Activated CD8-positive, alpha-beta T cell treated with anti-CD3 and anti-CD28 coated beads, Interleukin-2, amount 10 ng/mL, durations not matched to agents 7 days and 5 days (primary cell): ENCODE results near the gene SULT1C2. TPM values are rescaled to one million over a fixed set of nuclear protein-coding genes. Genes with fewer than 3 reads are reported as not detected.
"Not testable (repeated sequence)": the region's sequence is repeated elsewhere in the genome, so short reads cannot be mapped to it uniquely, and the experiment has no call there.

Experiments
- ATAC-seq: fragments of 150-1000 bp; cut with Tn5 transposase; one replicate; pipeline ENCODE4 v1.10.0; 2021; ENCODE audit warnings: moderate library complexity
- CTCF ChIA-PET: fragments of 350-600 bp; sonication (Branson Sonifier 250); formaldehyde crosslinking; loops from one replicate; lab custom pipeline; 2021; ENCODE audit warnings: antibody characterized with exemption; lab: Charles Lee
- POLR2A ChIA-PET: fragments of 350-600 bp; sonication (Branson Sonifier 250); formaldehyde crosslinking; loops from one replicate; lab custom pipeline; 2021; ENCODE audit warnings: antibody characterized with exemption; lab: Charles Lee
- DNase-seq: peaks from one replicate; pipeline ENCODE4 v3.0.0-alpha.2; 2020
- H3K27ac Mint-ChIP-seq: one replicate; pipeline ENCODE4 v1.8.0; 2021; ENCODE audit warnings: mild to moderate bottlenecking, mixed read lengths
- H3K27me3 Mint-ChIP-seq: one replicate; pipeline ENCODE4 v1.8.0; 2021; ENCODE audit warnings: low read depth, mixed read lengths
- H3K36me3 Mint-ChIP-seq: one replicate; pipeline ENCODE4 v1.8.0; 2021; ENCODE audit warnings: low read depth, mixed read lengths
- H3K4me1 Mint-ChIP-seq: one replicate; pipeline ENCODE4 v1.8.0; 2021; ENCODE audit warnings: low read depth, mixed read lengths
- H3K4me3 Mint-ChIP-seq: one replicate; pipeline ENCODE4 v1.8.0; 2021; ENCODE audit warnings: mild to moderate bottlenecking, mixed read lengths
- H3K9me3 Mint-ChIP-seq: one replicate; pipeline ENCODE4 v1.8.0; 2022; ENCODE audit warnings: mixed read lengths; ENCODE audit not compliant: insufficient read depth
- total RNA-seq, 2 experiments: library from RNA; stranded (reverse); gene quantifications; one replicate each; pipeline ENCODE4 v1.2.3, GENCODE V29; 2021

The SULT1C2 gene
- total RNA-seq, 2 experiments from 2014 or later = not detected

- Mint-ChIP-seq H3K27me3 (peaks cover 10% of the 10 kb centered on the region), H3K9me3 (no peaks in the 10 kb centered on the region), H3K27ac (no peak overlapping the region), H3K4me1 (no peaks in the 10 kb centered on the region), H3K36me3 (no peaks in the 10 kb centered on the region), H3K4me3 (no peak overlapping the region)
- ATAC-seq = no peak
- DNase-seq = no peak
- ChIA-PET POLR2A (no interaction called here), CTCF (no interaction called here)
Observed at GRCh38 chr2:108268001-108268400, 20.7 kb upstream of the SULT1C2 start.

- ATAC-seq = no peak
- Mint-ChIP-seq H3K36me3 (no peaks in the 10 kb centered on the region), H3K27ac (no peak overlapping the region), H3K27me3 (peaks cover 4% of the 10 kb centered on the region), H3K4me1 (no peaks in the 10 kb centered on the region), H3K4me3 (no peak overlapping the region), H3K9me3 (no peaks in the 10 kb centered on the region)
- ChIA-PET CTCF (no interaction called here), POLR2A (no interaction called here)
- DNase-seq = no peak
Observed at GRCh38 chr2:108270346-108270745, 18.3 kb upstream of the SULT1C2 start.

DNA sequence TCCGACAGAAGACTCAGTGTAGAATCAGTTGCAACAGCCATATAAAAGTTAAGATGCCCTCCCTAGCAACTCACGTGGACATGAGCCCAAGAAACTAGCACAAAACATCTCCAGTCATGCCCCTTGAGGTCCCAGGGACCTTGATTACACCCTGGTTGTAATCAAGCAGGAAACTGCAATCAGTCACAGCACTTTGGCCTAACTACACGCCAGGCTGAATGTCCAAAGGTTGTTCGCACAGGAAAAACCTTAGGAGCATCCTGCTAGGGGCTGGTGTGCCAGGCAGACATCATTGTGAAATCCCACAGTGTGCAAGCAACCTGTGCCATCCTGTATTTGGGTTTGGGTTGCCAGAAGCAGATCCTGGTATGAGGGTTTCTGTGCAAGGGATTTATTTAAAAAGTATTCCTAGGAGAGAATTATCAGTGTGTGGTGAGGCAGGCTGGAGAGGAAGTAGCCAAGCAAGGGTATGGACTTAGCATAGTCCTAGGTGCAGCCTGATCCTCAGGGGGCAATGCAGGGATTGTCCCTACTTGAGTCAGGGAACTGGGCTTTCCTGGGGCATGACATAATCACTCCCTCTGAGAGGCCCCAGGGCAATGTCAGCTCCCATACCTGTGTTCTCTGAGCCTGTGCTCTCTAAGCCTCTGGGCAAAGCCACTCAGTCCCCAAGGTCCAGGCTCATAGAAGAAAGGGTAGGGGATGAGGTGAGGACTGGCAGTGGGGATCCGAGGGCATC is 17.8 kb upstream of the SULT1C2 start:
- ATAC-seq = no peak
- Mint-ChIP-seq H3K9me3 (no peaks in the 10 kb centered on the region), H3K4me1 (no peaks in the 10 kb centered on the region), H3K4me3 (no peak overlapping the region), H3K36me3 (no peaks in the 10 kb centered on the region), H3K27me3 (no peaks in the 10 kb centered on the region), H3K27ac (no peak overlapping the region)
- POLR2A ChIA-PET = no interaction called here
- CTCF ChIA-PET = no interaction called here
- no peak for DNase-seq

GRCh38 chr2:108271691-108272253 is 16.9 kb upstream of the SULT1C2 start:
- no peak overlapping the region for H3K4me3 Mint-ChIP-seq
- ChIA-PET POLR2A (no interaction called here), CTCF (no interaction called here)
- H3K9me3 Mint-ChIP-seq = no peaks in the 10 kb centered on the region
- no peaks in the 10 kb centered on the region for H3K27me3 Mint-ChIP-seq
- no peaks in the 10 kb centered on the region for H3K4me1 Mint-ChIP-seq
- ATAC-seq = no peak
- no peak for DNase-seq
- H3K27ac Mint-ChIP-seq = no peak overlapping the region
- no peaks in the 10 kb centered on the region for H3K36me3 Mint-ChIP-seq

GRCh38 chr2:108278631-108279030 is 10.1 kb upstream of the SULT1C2 start:
- ATAC-seq (no peak), DNase-seq (no peak)
- ChIA-PET POLR2A (interaction anchor here (1.2 kb wide), 1 partner anchor 162 kb away, joined by 3 read pairs; no protein-coding TSS in a partner anchor), CTCF (no interaction called here)
- H3K9me3 Mint-ChIP-seq = no peaks in the 10 kb centered on the region
- H3K27ac Mint-ChIP-seq = no peak overlapping the region
- no peaks in the 10 kb centered on the region for H3K4me1 Mint-ChIP-seq
- H3K36me3 Mint-ChIP-seq = no peaks in the 10 kb centered on the region
- peaks cover 5% of the 10 kb centered on the region for H3K27me3 Mint-ChIP-seq
- H3K4me3 Mint-ChIP-seq = no peak overlapping the region

- Mint-ChIP-seq H3K27me3 (peaks cover 5% of the 10 kb centered on the region), H3K27ac (no peak overlapping the region), H3K9me3 (no peaks in the 10 kb centered on the region), H3K36me3 (no peaks in the 10 kb centered on the region), H3K4me3 (no peak overlapping the region), H3K4me1 (no peaks in the 10 kb centered on the region)
- ATAC-seq = no peak
- POLR2A ChIA-PET = no interaction called here
- DNase-seq = no peak
- CTCF ChIA-PET = no interaction called here
Observed at GRCh38 chr2:108279468-108279867, 9.2 kb upstream of the SULT1C2 start.

- CTCF ChIA-PET = no interaction called here
- Mint-ChIP-seq H3K4me1 (no peaks in the 10 kb centered on the region), H3K36me3 (no peaks in the 10 kb centered on the region), H3K27ac (no peak overlapping the region), H3K27me3 (peaks cover 5% of the 10 kb centered on the region), H3K4me3 (no peak overlapping the region), H3K9me3 (no peaks in the 10 kb centered on the region)
- no peak for DNase-seq
- POLR2A ChIA-PET = no interaction called here
- no peak for ATAC-seq
Observed at GRCh38 chr2:108280466-108280865, 8.2 kb upstream of the SULT1C2 start.

- H3K27me3 Mint-ChIP-seq, POLR2A ChIA-PET, H3K9me3 Mint-ChIP-seq, H3K4me1 Mint-ChIP-seq, ATAC-seq, H3K4me3 Mint-ChIP-seq, DNase-seq, H3K27ac Mint-ChIP-seq, H3K36me3 Mint-ChIP-seq, CTCF ChIA-PET: not testable (repeated sequence)
Observed at GRCh38 chr2:108284566-108284965, 4.1 kb upstream of the SULT1C2 start.

GRCh38 chr2:108285616-108286015 is 3.1 kb upstream of the SULT1C2 start:
- H3K27ac Mint-ChIP-seq = no peak overlapping the region
- ChIA-PET CTCF (no interaction called here), POLR2A (no interaction called here)
- ATAC-seq (no peak), DNase-seq (no peak)
- H3K27me3 Mint-ChIP-seq = no peaks in the 10 kb centered on the region
- H3K4me1 Mint-ChIP-seq = no peaks in the 10 kb centered on the region
- no peaks in the 10 kb centered on the region for H3K36me3 Mint-ChIP-seq
- no peak overlapping the region for H3K4me3 Mint-ChIP-seq
- no peaks in the 10 kb centered on the region for H3K9me3 Mint-ChIP-seq

DNA sequence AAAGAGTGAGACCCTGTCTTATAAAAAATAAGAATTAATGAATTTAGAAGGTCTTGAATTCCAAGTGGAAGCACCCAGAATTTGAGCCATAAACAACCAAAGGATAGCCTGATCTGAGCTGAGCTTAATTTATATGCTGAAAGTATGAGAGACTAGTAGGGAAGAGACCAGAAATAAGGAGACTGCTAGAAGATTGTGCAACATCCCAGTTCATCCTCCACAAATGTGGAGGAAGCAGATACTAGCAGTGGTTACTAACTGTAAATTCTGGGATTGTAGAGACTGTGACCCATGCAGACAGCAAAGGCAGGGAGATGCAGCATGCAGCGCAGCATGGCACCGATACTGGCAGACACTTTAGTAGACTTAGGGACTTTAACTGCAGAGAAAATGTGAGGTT is 1.5 kb upstream of the SULT1C2 start:
- ATAC-seq (no peak), DNase-seq (no peak)
- Mint-ChIP-seq H3K36me3 (no peaks in the 10 kb centered on the region), H3K27ac (no peak overlapping the region), H3K4me1 (no peaks in the 10 kb centered on the region), H3K27me3 (peaks cover 3% of the 10 kb centered on the region), H3K9me3 (no peaks in the 10 kb centered on the region), H3K4me3 (no peak overlapping the region)
- ChIA-PET POLR2A (no interaction called here), CTCF (no interaction called here)

DNA sequence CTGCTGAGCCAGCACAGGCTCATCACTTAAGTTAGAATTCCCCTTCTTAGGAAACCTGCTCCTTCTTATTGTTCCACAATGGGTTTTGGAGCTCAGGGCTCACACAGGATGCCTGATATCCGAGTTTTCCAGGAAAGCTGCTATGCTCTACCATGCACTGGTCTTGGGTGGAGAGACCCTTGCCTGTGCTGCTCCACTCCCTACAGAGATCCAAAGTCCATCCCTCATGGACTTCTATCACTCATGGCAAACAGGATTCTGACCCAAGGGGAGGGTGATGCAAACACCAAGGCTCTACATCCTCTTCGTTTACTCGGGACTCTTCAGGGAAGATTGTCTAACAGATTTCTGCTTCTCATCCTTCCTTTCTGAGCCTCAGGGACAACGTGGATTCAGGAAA is 5.2 kb downstream of the SULT1C2 start:
- CTCF ChIA-PET = no interaction called here
- H3K9me3 Mint-ChIP-seq = no peaks in the 10 kb centered on the region
- DNase-seq = no peak
- no peak overlapping the region for H3K4me3 Mint-ChIP-seq
- H3K4me1 Mint-ChIP-seq = no peaks in the 10 kb centered on the region
- POLR2A ChIA-PET = no interaction called here
- no peak for ATAC-seq
- no peaks in the 10 kb centered on the region for H3K36me3 Mint-ChIP-seq
- no peak overlapping the region for H3K27ac Mint-ChIP-seq
- H3K27me3 Mint-ChIP-seq = peaks cover 3% of the 10 kb centered on the region

- POLR2A ChIA-PET = no interaction called here
Observed at GRCh38 chr2:108297436-108298141, 8.9 kb downstream of the SULT1C2 start.

More at GRCh38 chr2:108297436-108298141, 8.9 kb downstream of the SULT1C2 start:
- H3K27me3 Mint-ChIP-seq = no peaks in the 10 kb centered on the region
- DNase-seq (no peak), ATAC-seq (no peak)
- H3K9me3 Mint-ChIP-seq = no peaks in the 10 kb centered on the region
- no peaks in the 10 kb centered on the region for H3K4me1 Mint-ChIP-seq
- CTCF ChIA-PET = no interaction called here
- H3K36me3 Mint-ChIP-seq = no peaks in the 10 kb centered on the region
- H3K4me3 Mint-ChIP-seq = no peak overlapping the region
- no peak overlapping the region for H3K27ac Mint-ChIP-seq
